Skin of body (tissue), 2 donors: ENCODE data around the gene NPTXR. TPM values are rescaled to one million over a fixed set of nuclear protein-coding genes. Genes with fewer than 3 reads are reported as not detected.
A peak's percentile ranks its signal among the peaks of the same experiment; 100 is the strongest.
"Not testable (repeated sequence)": the region's sequence is repeated elsewhere in the genome, so short reads cannot be mapped to it uniquely, and the experiment has no call there.

Source experiments
- DNase-seq: peaks from one replicate; lab custom pipeline; 2025; lab: John Stamatoyannopoulos, UW
- total RNA-seq: library from RNA; depleted of rRNA; stranded (reverse); fragments of >200 nt; gene quantifications from one replicate; pipeline ENCODE4 v1.2.3, GENCODE V29; 2014

The NPTXR gene
- total RNA-seq, 1 donor from 2014 or later = 2.5 TPM

- no peak for DNase-seq
Measured at GRCh38 chr22:38832005-38832978, 11.5 kb downstream of the NPTXR start.

GRCh38 chr22:38831166-38831945 lies 12.5 kb downstream of the NPTXR start:
- no peak for DNase-seq

- DNase-seq = no peak
Measured at GRCh38 chr22:38830845-38831108, 13.1 kb downstream of the NPTXR start.

GRCh38 chr22:38830026-38830844 lies 13.6 kb downstream of the NPTXR start:
- DNase-seq = no peak

- no peak for DNase-seq
Measured at GRCh38 chr22:38829485-38829884, 14.3 kb downstream of the NPTXR start.

GRCh38 chr22:38828616-38829205 lies 15.1 kb downstream of the NPTXR start:
- DNase-seq = no peak

- DNase-seq = no peak
Measured at GRCh38 chr22:38828191-38828590, 15.6 kb downstream of the NPTXR start.

- DNase-seq = no peak
Measured at GRCh38 chr22:38827510-38827909, 16.3 kb downstream of the NPTXR start.

- no peak for DNase-seq
Measured at GRCh38 chr22:38826801-38827200, 17.0 kb downstream of the NPTXR start.

GRCh38 chr22:38826386-38826785 lies 17.4 kb downstream of the NPTXR start:
- DNase-seq = no peak

- DNase-seq = no peak
Measured at GRCh38 chr22:38824585-38824984, 19.2 kb downstream of the NPTXR start.

GRCh38 chr22:38823637-38824036 lies 20.2 kb downstream of the NPTXR start:
- no peak for DNase-seq

- DNase-seq = no peak
Measured at GRCh38 chr22:38823076-38823475, 20.8 kb downstream of the NPTXR start.

GRCh38 chr22:38820020-38820419 lies 23.8 kb downstream of the NPTXR start:
- DNase-seq = no peak

- no peak for DNase-seq
Measured at GRCh38 chr22:38819387-38819940, 24.4 kb downstream of the NPTXR start.

- DNase-seq = no peak
Measured at GRCh38 chr22:38817196-38817595, 26.6 kb downstream of the NPTXR start.

- no peak for DNase-seq
Measured at GRCh38 chr22:38815842-38816241, 28.0 kb downstream of the NPTXR start.

- no peak for DNase-seq
Measured at GRCh38 chr22:38811241-38811640, 32.6 kb downstream of the NPTXR start.

- not testable (repeated sequence) for DNase-seq
Measured at GRCh38 chr22:38805041-38805593, 38.7 kb downstream of the NPTXR start.

GRCh38 chr22:38802671-38803121 lies 41.1 kb downstream of the NPTXR start:
- DNase-seq = peak; percentile 12
